Kidney capillary endothelial cell (primary cell): ENCODE results near the gene ST6GAL1.
"Not testable (repeated sequence)": the region's sequence is repeated elsewhere in the genome, so short reads cannot be mapped to it uniquely, and the experiment has no call there.

ENCODE experiments used
- DNase-seq: peaks from one replicate; pipeline ENCODE4 v3.0.0-alpha.2; 2018; ENCODE audit warnings: low spot score

The ST6GAL1 gene

GRCh38 chr3:187046033-187046432 lies 115.7 kb downstream of the ST6GAL1 start:
- DNase-seq = no peak

GRCh38 chr3:187049462-187050101 lies 119.3 kb downstream of the ST6GAL1 start:
- DNase-seq = no peak

GRCh38 chr3:187051066-187051465 lies 120.7 kb downstream of the ST6GAL1 start:
- no peak for DNase-seq

GRCh38 chr3:187051724-187052366 lies 121.5 kb downstream of the ST6GAL1 start:
- no peak for DNase-seq

- not testable (repeated sequence) for DNase-seq
These were observed 122.1 kb downstream of the ST6GAL1 start for GRCh38 chr3:187052427-187052826.

- not testable (repeated sequence) for DNase-seq
These were observed 124.1 kb downstream of the ST6GAL1 start for GRCh38 chr3:187054433-187054832.

GRCh38 chr3:187057803-187058202 lies 127.5 kb downstream of the ST6GAL1 start:
- DNase-seq = not testable (repeated sequence)

- no peak for DNase-seq
These were observed 131.4 kb downstream of the ST6GAL1 start for GRCh38 chr3:187061748-187062147.

GRCh38 chr3:187062526-187063177 lies 132.3 kb downstream of the ST6GAL1 start:
- DNase-seq = no peak

- no peak for DNase-seq
These were observed 133.2 kb downstream of the ST6GAL1 start for GRCh38 chr3:187063286-187064121.

- DNase-seq = no peak
These were observed 134.1 kb downstream of the ST6GAL1 start for GRCh38 chr3:187064210-187065115.

- DNase-seq = no peak
These were observed 136.1 kb downstream of the ST6GAL1 start for GRCh38 chr3:187066228-187066995.

GRCh38 chr3:187068787-187069186 lies 138.5 kb downstream of the ST6GAL1 start:
- no peak for DNase-seq

GRCh38 chr3:187069857-187070516 lies 139.7 kb downstream of the ST6GAL1 start:
- DNase-seq = no peak

- no peak for DNase-seq
These were observed 141.8 kb downstream of the ST6GAL1 start for GRCh38 chr3:187072102-187072501.

- DNase-seq = no peak
These were observed 142.2 kb downstream of the ST6GAL1 start for GRCh38 chr3:187072511-187072910.

GRCh38 chr3:187073581-187074098 lies 143.3 kb downstream of the ST6GAL1 start:
- DNase-seq = no peak

- DNase-seq = no peak
These were observed 144.5 kb downstream of the ST6GAL1 start for GRCh38 chr3:187074846-187075245.

GRCh38 chr3:187076297-187076696 lies 146.0 kb downstream of the ST6GAL1 start:
- DNase-seq = no peak

- no peak for DNase-seq
These were observed 146.8 kb downstream of the ST6GAL1 start for GRCh38 chr3:187077085-187077484.
